GM19468 (cell line): ENCODE data around the gene RPP14.
"Not testable (repeated sequence)": the region's sequence is repeated elsewhere in the genome, so short reads cannot be mapped to it uniquely, and the experiment has no call there.

Experiments
- ATAC-seq: cut with Tn5 transposase; IDR thresholded peaks from one replicate; pipeline ENCODE4 v1.9.1; 2021; ENCODE audit warnings: mild to moderate bottlenecking, moderate library complexity, moderate number of reproducible peaks; ENCODE audit not compliant: unreplicated experiment; ENCODE audit errors: extremely low read depth

Gene RPP14

GRCh38 chr3:58305882-58306711 is at the start of gene RPP14, which contains the start of gene HTD2:
Gene RPP14, plus strand, starts transcription at chr3:58306245. Its CDS starts 4,085 bp downstream, at chr3:58310330.
Gene HTD2, plus strand, starts transcription at chr3:58306520. Its CDS starts 11,094 bp downstream, at chr3:58317614.
- ATAC-seq, result peak; percentile 71

- ATAC-seq, result no peak
Observed at GRCh38 chr3:58256511-58256910, 49.5 kb upstream of the RPP14 start.

GRCh38 chr3:58258392-58259055 is 47.5 kb upstream of the RPP14 start:
- ATAC-seq, result no peak

- no peak for ATAC-seq
Observed at GRCh38 chr3:58260261-58260731, 45.7 kb upstream of the RPP14 start.

- ATAC-seq, result no peak
Observed at GRCh38 chr3:58260733-58261132, 45.3 kb upstream of the RPP14 start.

GRCh38 chr3:58261954-58262666 is 43.9 kb upstream of the RPP14 start:
- peak; percentile 81 for ATAC-seq

- ATAC-seq, result no peak
Observed at GRCh38 chr3:58266577-58266976, 39.5 kb upstream of the RPP14 start.

- ATAC-seq, result not testable (repeated sequence)
Observed at GRCh38 chr3:58267543-58267942, 38.5 kb upstream of the RPP14 start.

- ATAC-seq, result no peak
Observed at GRCh38 chr3:58269356-58269755, 36.7 kb upstream of the RPP14 start.

- no peak for ATAC-seq
Observed at GRCh38 chr3:58270485-58270884, 35.6 kb upstream of the RPP14 start.

GRCh38 chr3:58271901-58272501 is 34.0 kb upstream of the RPP14 start:
- no peak for ATAC-seq

- ATAC-seq, result no peak
Observed at GRCh38 chr3:58272891-58273290, 33.2 kb upstream of the RPP14 start.

- not testable (repeated sequence) for ATAC-seq
Observed at GRCh38 chr3:58273362-58273761, 32.7 kb upstream of the RPP14 start.

- no peak for ATAC-seq
Observed at GRCh38 chr3:58274027-58274614, 31.9 kb upstream of the RPP14 start.

- no peak for ATAC-seq
Observed at GRCh38 chr3:58281069-58281468, 25.0 kb upstream of the RPP14 start.

- no peak for ATAC-seq
Observed at GRCh38 chr3:58285334-58285733, 20.7 kb upstream of the RPP14 start.

GRCh38 chr3:58287354-58287753 is 18.7 kb upstream of the RPP14 start:
- no peak for ATAC-seq

- ATAC-seq, result no peak
Observed at GRCh38 chr3:58288011-58288728, 17.9 kb upstream of the RPP14 start.

- not testable (repeated sequence) for ATAC-seq
Observed at GRCh38 chr3:58288964-58289613, 17.0 kb upstream of the RPP14 start.
